HepG2 (cell line): ENCODE results near the gene ETV5. TPM values are rescaled to one million over a fixed set of nuclear protein-coding genes. Genes with fewer than 3 reads are reported as not detected.

Experiments used
- DPF2 ChIP-seq: sonication (generic); formaldehyde crosslinking; IDR thresholded peaks from 2 replicates; pipeline ENCODE4 v1.4.0; 2020; ENCODE audit warnings: mild to moderate bottlenecking, low read depth, missing genetic modification reagents, borderline replicate concordance
- DRAP1 ChIP-seq: IDR thresholded peaks from 2 replicates; pipeline ENCODE4 v1.6.1; 2016; ENCODE audit warnings: missing genetic modification reagents, missing compliant biosample characterization
- ERF ChIP-seq: IDR thresholded peaks from 2 replicates; pipeline ENCODE4 v1.6.1; 2018; ENCODE audit warnings: missing biosample characterization, missing genetic modification reagents
- HOXA7 ChIP-seq: sonication (generic); formaldehyde crosslinking; IDR thresholded peaks from 2 replicates; pipeline ENCODE4 v1.8.1; 2022; ENCODE audit warnings: mild to moderate bottlenecking, missing genetic modification reagents, moderate library complexity
- ISX ChIP-seq: sonication (generic); formaldehyde crosslinking; conservative IDR thresholded peaks from 2 replicates; pipeline ENCODE4 v1.5.0; 2020; ENCODE audit warnings: missing genetic modification reagents
- KLF12 ChIP-seq: sonication (generic); formaldehyde crosslinking; IDR thresholded peaks from 2 replicates; pipeline ENCODE4 v1.4.0; 2020; ENCODE audit warnings: missing genetic modification reagents, borderline replicate concordance
- NR1H2 ChIP-seq: sonication (generic); formaldehyde crosslinking; IDR thresholded peaks from 2 replicates; pipeline ENCODE4 v1.8.1; 2022; ENCODE audit warnings: low read depth, missing genetic modification reagents, borderline replicate concordance
- PHF8 ChIP-seq: sonication (generic); formaldehyde crosslinking; IDR thresholded peaks from 2 replicates; pipeline ENCODE4 v1.5.0; 2020; ENCODE audit warnings: missing genetic modification reagents
- PRDM10 ChIP-seq: sonication (generic); formaldehyde crosslinking; IDR thresholded peaks from 2 replicates; pipeline ENCODE4 v1.4.0; 2020; ENCODE audit warnings: low read depth, missing genetic modification reagents
- PRDM4 ChIP-seq: sonication (generic); formaldehyde crosslinking; IDR thresholded peaks from 2 replicates; pipeline ENCODE4 v1.9.0; 2021; ENCODE audit warnings: missing genetic modification reagents, borderline replicate concordance
- RELA ChIP-seq: sonication (generic); formaldehyde crosslinking; IDR thresholded peaks from 2 replicates; pipeline ENCODE4 v1.4.0; 2020; ENCODE audit warnings: missing genetic modification reagents
- SAP130 ChIP-seq: IDR thresholded peaks from 2 replicates; pipeline ENCODE4 v1.6.1; 2016; ENCODE audit warnings: low read depth
- SCMH1 ChIP-seq: sonication (generic); formaldehyde crosslinking; IDR thresholded peaks from 2 replicates; pipeline ENCODE4 v1.9.0; 2021; ENCODE audit warnings: missing genetic modification reagents, mild to moderate bottlenecking, borderline replicate concordance
- ZNF256 ChIP-seq: sonication (generic); formaldehyde crosslinking; conservative IDR thresholded peaks from 2 replicates; pipeline ENCODE4 v1.4.0; 2020; ENCODE audit warnings: missing genetic modification reagents
- ZNF292 ChIP-seq: sonication (generic); formaldehyde crosslinking; IDR thresholded peaks from 2 replicates; pipeline ENCODE4 v1.8.1; 2022; ENCODE audit warnings: mild to moderate bottlenecking, low read depth, missing genetic modification reagents, borderline replicate concordance
- ZNF484 ChIP-seq: sonication (generic); formaldehyde crosslinking; IDR thresholded peaks from 2 replicates; pipeline ENCODE4 v1.5.1; 2020; ENCODE audit warnings: mild to moderate bottlenecking, low read depth, missing genetic modification reagents, borderline replicate concordance
- ZNF670 ChIP-seq: sonication (generic); formaldehyde crosslinking; IDR thresholded peaks from 2 replicates; pipeline ENCODE4 v1.8.0; 2022; ENCODE audit warnings: mild to moderate bottlenecking, missing genetic modification reagents, borderline replicate concordance
- ZNF710 ChIP-seq: sonication (generic); formaldehyde crosslinking; IDR thresholded peaks from 2 replicates; pipeline ENCODE4 v1.5.0; 2020; ENCODE audit warnings: mild to moderate bottlenecking, missing genetic modification reagents, borderline replicate concordance
- ZNF740 ChIP-seq: sonication (generic); formaldehyde crosslinking; IDR thresholded peaks from 2 replicates; pipeline ENCODE4 v1.4.0; 2020; ENCODE audit warnings: missing genetic modification reagents
- polyA plus RNA-seq, 8 experiments: library from polyadenylated mRNA; depleted of rRNA in 3 of 8; stranded (reverse) in 7 of 8; unstranded in 1 of 8; fragments of >200 nt; fragmentation: Illumina TruSeq in 4 of 8; extraction: Trizol in 4 of 8; gene quantifications; 2 replicates each; pipeline versions ENCODE4 v1.2.1 to v1.2.3, GENCODE V29; 2011 to 2016; ENCODE audit warnings: low read depth in 4 of 8, missing spikeins in 1 of 8, mixed read lengths in 1 of 8; ENCODE audit not compliant: insufficient read depth in 1 of 8
- total RNA-seq, 5 experiments: library from RNA; depleted of rRNA; stranded (reverse); fragments of >200 nt; fragmentation: Illumina TruSeq; extraction: Trizol; gene quantifications; 2 replicates each; pipeline ENCODE4 v1.2.3, GENCODE V29; 2016; ENCODE audit warnings: low read depth in 1 of 5

Gene ETV5
- total and polyA plus RNA-seq, 2 of the 13 experiments (the other 11 are each of a cell fraction or from before 2014, with no cell fraction given): 52.9 to 57.2 TPM

GRCh38 chr3:186107215-186108105 lies 1.4 kb downstream of the ETV5 start (continued):
- TF ChIP-seq PRDM4 (CRISPR knock-in tag) (no peak), ZNF740 (CRISPR knock-in tag) (peak; percentile 91), ERF (CRISPR knock-in tag) (no peak; the same call in 1 of the 2 replicates), NR1H2 (CRISPR knock-in tag) (no peak), KLF12 (CRISPR knock-in tag) (0 out of 2 replicates have a peak, but pooled peaks have one; percentile 25), DPF2 (CRISPR knock-in tag) (no peak), ZNF292 (peak; percentile 31; the same call in 1 of the 2 replicates), ZNF670 (CRISPR knock-in tag) (peak; percentile 64; the same call in 1 of the 2 replicates), DRAP1 (peak; percentile 55; the same call in 1 of the 2 replicates), ZNF256 (CRISPR knock-in tag) (no peak), SAP130 (peak; percentile 76), ZNF710 (CRISPR knock-in tag) (no peak), PHF8 (0 out of 2 replicates have a peak, but pooled peaks have one; percentile 33), ZNF484 (CRISPR knock-in tag) (no peak), HOXA7 (CRISPR knock-in tag) (no peak), SCMH1 (CRISPR knock-in tag) (no peak), RELA (CRISPR knock-in tag) (no peak), PRDM10 (peak; percentile 92), ISX (CRISPR knock-in tag) (no peak)
